Activated CD4-positive, alpha-beta T cell treated with anti-CD3 and anti-CD28 coated beads for 36 hours (primary cell): Measurements from ENCODE around the gene P3H2. TPM values are rescaled to one million over a fixed set of nuclear protein-coding genes. Genes with fewer than 3 reads are reported as not detected.
A peak's percentile ranks its signal among the peaks of the same experiment; 100 is the strongest.

ENCODE experiments used
- ATAC-seq: fragments of 200-7000 bp; cut with Tn5 transposase; one replicate; pipeline ENCODE4 v1.10.0; 2021; ENCODE audit warnings: mild to moderate bottlenecking, moderate library complexity
- CTCF ChIA-PET: fragments of 350-600 bp; sonication (Branson Sonifier 250); formaldehyde crosslinking; loops from one replicate; lab custom pipeline; 2021; ENCODE audit warnings: antibody characterized with exemption; lab: Charles Lee
- POLR2A ChIA-PET: fragments of 350-600 bp; sonication (Branson Sonifier 250); formaldehyde crosslinking; loops from one replicate; lab custom pipeline; 2021; ENCODE audit warnings: antibody characterized with exemption, inconsistent platforms; lab: Charles Lee
- DNase-seq: peaks from one replicate; pipeline ENCODE4 v3.0.0-alpha.2; 2020
- H3K27ac Mint-ChIP-seq: one replicate; pipeline ENCODE4 v1.8.0; 2021; ENCODE audit warnings: mixed read lengths
- H3K27me3 Mint-ChIP-seq: one replicate; pipeline ENCODE4 v1.8.0; 2021; ENCODE audit warnings: mixed read lengths
- H3K36me3 Mint-ChIP-seq: one replicate; pipeline ENCODE4 v1.8.0; 2021; ENCODE audit warnings: low read depth, mixed read lengths
- H3K4me1 Mint-ChIP-seq: one replicate; pipeline ENCODE4 v1.8.0; 2021; ENCODE audit warnings: mixed read lengths
- H3K4me3 Mint-ChIP-seq: one replicate; pipeline ENCODE4 v1.8.0; 2021; ENCODE audit warnings: mild to moderate bottlenecking, moderate library complexity, mixed read lengths
- H3K9me3 Mint-ChIP-seq: one replicate; pipeline ENCODE4 v1.8.0; 2021; ENCODE audit warnings: low read depth, mixed read lengths
- intact Hi-C, 2 experiments: fragments of 100-400 bp; cut with DNase I in 1 of 2; cut with micrococcal nuclease in 1 of 2; formaldehyde crosslinking; loops; one replicate each; pipeline versions ENCODE4 v1.14.2 to v1.15.1; 2022 to 2024; cut with DNase I, micrococcal nuclease
- total RNA-seq, 2 experiments: library from RNA; stranded (reverse); gene quantifications; one replicate each; pipeline ENCODE4 v1.2.3, GENCODE V29; 2021

The P3H2 gene
- total RNA-seq, 2 experiments from 2014 or later, result not detected

GRCh38 chr3:190122198-190122771 lies 1.6 kb upstream of the P3H2 start:
- Mint-ChIP-seq H3K4me1 (peaks cover 5% of the 10 kb centered on the region), H3K27ac (no peak overlapping the region), H3K4me3 (no peak overlapping the region), H3K9me3 (no peaks in the 10 kb centered on the region), H3K27me3 (peaks cover 46% of the 10 kb centered on the region), H3K36me3 (no peaks in the 10 kb centered on the region)
- ChIA-PET POLR2A (no interaction called here), CTCF (no interaction called here)
- DNase-seq (no peak), ATAC-seq (no peak)
- intact Hi-C loops, result no loop called here

DNA sequence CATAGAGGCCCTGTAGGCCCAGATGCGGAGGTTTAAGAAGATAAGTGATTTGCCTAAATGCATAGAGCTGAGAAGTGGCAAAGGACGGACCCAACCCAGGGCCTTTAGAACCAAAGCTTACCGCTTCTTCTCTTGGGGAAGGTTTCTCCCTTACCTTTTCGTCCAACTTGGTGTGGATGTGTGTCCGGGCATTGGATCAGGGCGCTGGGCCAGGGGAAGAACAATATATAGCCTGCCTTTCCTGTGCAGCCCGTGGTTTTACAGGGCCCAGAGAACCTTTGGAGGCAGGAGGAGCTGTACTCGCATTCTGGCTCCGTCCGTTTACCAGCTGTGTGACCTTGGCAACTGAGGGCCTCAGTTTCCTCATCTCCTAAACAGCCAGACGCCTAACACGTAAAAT lies 686 bp upstream of the P3H2 start:
- DNase-seq (no peak), ATAC-seq (no peak)
- Mint-ChIP-seq H3K36me3 (no peaks in the 10 kb centered on the region), H3K9me3 (no peaks in the 10 kb centered on the region), H3K4me1 (peaks cover 5% of the 10 kb centered on the region), H3K27me3 (peaks cover 49% of the 10 kb centered on the region), H3K27ac (no peak overlapping the region), H3K4me3 (no peak overlapping the region)
- CTCF ChIA-PET, result interaction anchor here (0.6 to 2.1 kb wide), 3 partner anchors 13 to 304 kb away, joined by 3 to 6 read pairs (median 4); no protein-coding TSS in a partner anchor
- intact Hi-C loops, result no loop called here
- POLR2A ChIA-PET, result no interaction called here

- H3K36me3 Mint-ChIP-seq, result no peaks in the 10 kb centered on the region
- no peaks in the 10 kb centered on the region for H3K9me3 Mint-ChIP-seq
- ATAC-seq (no peak), DNase-seq (no peak)
- CTCF ChIA-PET, result interaction anchor here (0.6 to 2.1 kb wide), 3 partner anchors 13 to 305 kb away, joined by 3 to 6 read pairs (median 4); no protein-coding TSS in a partner anchor
- peak overlapping the region; percentile 37 for H3K4me3 Mint-ChIP-seq
- peaks cover 5% of the 10 kb centered on the region for H3K4me1 Mint-ChIP-seq
- intact Hi-C loops, result no loop called here
- H3K27ac Mint-ChIP-seq, result no peak overlapping the region
- peaks cover 49% of the 10 kb centered on the region for H3K27me3 Mint-ChIP-seq
- POLR2A ChIA-PET, result no interaction called here
Measured at GRCh38 chr3:190121061-190121377, 322 bp upstream of the P3H2 start.

- peak overlapping the region; percentile 43 for H3K4me3 Mint-ChIP-seq
- ChIA-PET POLR2A (no interaction called here), CTCF (interaction anchor here (2.1 kb wide), 1 partner anchor 306 kb away, joined by 6 read pairs; no protein-coding TSS in a partner anchor)
- H3K27ac Mint-ChIP-seq, result no peak overlapping the region
- H3K9me3 Mint-ChIP-seq, result no peaks in the 10 kb centered on the region
- intact Hi-C loops, result no loop called here
- ATAC-seq, result peak; percentile 34
- peaks cover 54% of the 10 kb centered on the region for H3K27me3 Mint-ChIP-seq
- no peaks in the 10 kb centered on the region for H3K36me3 Mint-ChIP-seq
- DNase-seq, result no peak
- peaks cover 5% of the 10 kb centered on the region for H3K4me1 Mint-ChIP-seq
Measured at GRCh38 chr3:190119461-190120268, 1.0 kb downstream of the P3H2 start.

DNA sequence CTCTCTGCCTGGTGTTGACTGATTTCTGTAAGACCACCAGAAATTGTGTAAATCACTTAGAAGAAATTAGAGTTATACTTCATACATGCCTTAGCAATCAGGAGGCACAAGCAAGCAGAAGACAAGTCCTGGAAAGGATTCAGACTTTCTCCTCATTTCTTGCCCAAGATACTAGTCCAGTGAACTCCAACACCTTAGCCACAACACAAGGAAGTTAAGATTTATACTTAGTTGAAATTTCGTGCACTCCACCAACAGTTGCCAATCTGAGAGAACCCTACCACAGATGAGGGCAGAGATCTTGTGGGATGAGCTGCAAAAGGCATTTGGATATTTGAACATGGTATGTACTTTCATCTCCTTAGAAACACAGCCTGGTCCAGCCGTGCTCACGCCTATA lies 2.3 kb downstream of the P3H2 start:
- Mint-ChIP-seq H3K9me3 (no peaks in the 10 kb centered on the region), H3K4me1 (peaks cover 5% of the 10 kb centered on the region), H3K27ac (no peak overlapping the region), H3K27me3 (peaks cover 52% of the 10 kb centered on the region), H3K4me3 (no peak overlapping the region), H3K36me3 (no peaks in the 10 kb centered on the region)
- ChIA-PET CTCF (interaction anchor here (1.0 kb wide), 1 partner anchor 18 kb away, joined by 3 read pairs; no protein-coding TSS in a partner anchor), POLR2A (no interaction called here)
- DNase-seq, result no peak
- ATAC-seq, result no peak
- intact Hi-C loops, result no loop called here

DNA sequence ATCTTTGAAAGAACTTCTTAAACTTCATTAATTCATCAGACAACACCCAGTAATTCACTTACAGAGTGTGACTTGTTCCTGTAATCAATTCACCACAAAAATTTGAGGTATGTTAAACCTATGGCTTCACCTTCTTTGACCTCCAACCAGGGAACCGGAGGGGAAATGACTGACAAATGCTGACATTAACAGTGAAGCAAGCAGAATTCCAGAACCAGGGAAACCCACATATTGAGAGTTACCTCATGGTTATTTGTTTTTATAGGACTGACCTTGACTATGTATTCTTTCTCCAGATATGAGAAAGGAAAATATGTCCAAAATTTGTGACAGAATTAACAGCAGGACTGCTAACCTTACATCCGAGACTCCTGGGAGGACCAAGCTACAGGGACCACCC lies 2.7 kb downstream of the P3H2 start:
- POLR2A ChIA-PET, result no interaction called here
- Mint-ChIP-seq H3K27ac (no peak overlapping the region), H3K9me3 (no peaks in the 10 kb centered on the region), H3K4me3 (no peak overlapping the region), H3K27me3 (peaks cover 51% of the 10 kb centered on the region), H3K4me1 (peaks cover 5% of the 10 kb centered on the region), H3K36me3 (no peaks in the 10 kb centered on the region)
- ATAC-seq (no peak), DNase-seq (no peak)
- CTCF ChIA-PET, result interaction anchor here (1.0 kb wide), 1 partner anchor 18 kb away, joined by 3 read pairs; no protein-coding TSS in a partner anchor
- intact Hi-C loops, result no loop called here

DNA sequence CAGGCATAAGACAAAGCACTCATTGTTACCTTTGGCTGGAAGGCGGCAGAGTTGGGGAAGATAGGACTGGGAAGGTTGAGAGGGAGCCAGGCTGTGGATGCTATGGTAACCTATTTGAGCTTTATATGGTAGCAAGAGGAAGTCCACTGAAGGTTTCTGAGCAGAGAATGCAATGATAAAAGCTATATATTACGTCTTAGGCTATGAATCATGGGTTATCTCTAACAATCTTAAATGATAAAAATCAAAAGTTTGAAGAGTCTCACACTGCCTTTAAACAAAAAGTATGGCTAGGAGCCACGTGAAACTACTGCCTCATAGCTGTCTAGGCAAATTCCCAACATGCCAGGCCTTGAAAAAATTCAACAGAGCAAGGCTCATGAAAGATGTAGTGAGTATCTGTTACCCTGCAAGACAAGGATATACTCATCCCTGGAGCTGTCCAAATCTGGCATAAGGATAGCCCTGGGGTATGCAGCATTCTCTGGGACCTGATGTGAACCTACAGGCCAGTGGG lies 4.1 kb downstream of the P3H2 start:
- H3K9me3 Mint-ChIP-seq, result no peaks in the 10 kb centered on the region
- intact Hi-C loops, result no loop called here
- POLR2A ChIA-PET, result no interaction called here
- no peak overlapping the region for H3K27ac Mint-ChIP-seq
- H3K4me3 Mint-ChIP-seq, result no peak overlapping the region
- no peaks in the 10 kb centered on the region for H3K36me3 Mint-ChIP-seq
- peaks cover 54% of the 10 kb centered on the region for H3K27me3 Mint-ChIP-seq
- CTCF ChIA-PET, result interaction anchor here (1.1 to 1.4 kb wide), 3 partner anchors 10 to 156 kb away, joined by 3 to 4 read pairs (median 3); no protein-coding TSS in a partner anchor
- ATAC-seq, result no peak
- DNase-seq, result no peak
- peaks cover 5% of the 10 kb centered on the region for H3K4me1 Mint-ChIP-seq

- intact Hi-C loops, result no loop called here
- POLR2A ChIA-PET, result no interaction called here
- Mint-ChIP-seq H3K27ac (no peak overlapping the region), H3K4me1 (no peaks in the 10 kb centered on the region), H3K9me3 (no peaks in the 10 kb centered on the region), H3K27me3 (peaks cover 37% of the 10 kb centered on the region), H3K4me3 (no peak overlapping the region), H3K36me3 (no peaks in the 10 kb centered on the region)
- CTCF ChIA-PET, result interaction anchor here (0.7 to 1.0 kb wide), 2 partner anchors 13 to 200 kb away, joined by 3 read pairs; no protein-coding TSS in a partner anchor
- ATAC-seq (no peak), DNase-seq (no peak)
Measured at GRCh38 chr3:190110826-190111225, 9.9 kb downstream of the P3H2 start.

DNA sequence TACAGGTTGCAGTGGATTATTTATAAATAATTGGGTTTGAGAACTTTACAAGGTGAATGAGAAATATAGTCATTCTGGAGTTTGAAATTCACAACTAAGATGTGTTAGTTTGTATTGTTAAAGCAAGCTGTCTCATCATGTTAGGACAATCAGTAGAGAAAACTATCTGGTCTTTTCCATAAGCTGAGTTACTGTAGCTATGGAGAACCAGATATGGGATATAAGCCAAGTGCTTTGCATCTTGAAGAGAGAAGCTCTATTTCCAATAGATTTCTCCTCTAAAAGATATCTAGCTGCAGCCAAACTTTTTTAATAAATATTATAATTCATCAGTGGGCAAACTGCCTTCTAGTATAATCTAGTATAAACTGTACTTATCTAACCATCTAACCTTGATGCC lies 11.3 kb downstream of the P3H2 start:
- CTCF ChIA-PET, result interaction anchor here (0.7 to 1.3 kb wide), 3 partner anchors 8 to 17 kb away, joined by 3 read pairs; no protein-coding TSS in a partner anchor
- H3K27me3 Mint-ChIP-seq, result peaks cover 33% of the 10 kb centered on the region

GRCh38 chr3:190108804-190109203 lies 11.9 kb downstream of the P3H2 start:
- Mint-ChIP-seq H3K27ac (no peak overlapping the region), H3K4me1 (no peaks in the 10 kb centered on the region), H3K4me3 (no peak overlapping the region), H3K9me3 (no peaks in the 10 kb centered on the region), H3K27me3 (peaks cover 35% of the 10 kb centered on the region), H3K36me3 (no peaks in the 10 kb centered on the region)
- POLR2A ChIA-PET, result no interaction called here
- DNase-seq (no peak), ATAC-seq (no peak)
- CTCF ChIA-PET, result interaction anchor here (0.7 to 1.3 kb wide), 3 partner anchors 7 to 676 kb away, joined by 3 read pairs; no protein-coding TSS in a partner anchor
- intact Hi-C loops, result no loop called here

More for the DNA sequence above, 11.3 kb downstream of the P3H2 start:
- Mint-ChIP-seq H3K9me3 (no peaks in the 10 kb centered on the region), H3K4me3 (no peak overlapping the region), H3K36me3 (no peaks in the 10 kb centered on the region), H3K27ac (no peak overlapping the region), H3K4me1 (no peaks in the 10 kb centered on the region)
- intact Hi-C loops, result no loop called here
- DNase-seq, result no peak
- ATAC-seq, result no peak
- POLR2A ChIA-PET, result no interaction called here

DNA sequence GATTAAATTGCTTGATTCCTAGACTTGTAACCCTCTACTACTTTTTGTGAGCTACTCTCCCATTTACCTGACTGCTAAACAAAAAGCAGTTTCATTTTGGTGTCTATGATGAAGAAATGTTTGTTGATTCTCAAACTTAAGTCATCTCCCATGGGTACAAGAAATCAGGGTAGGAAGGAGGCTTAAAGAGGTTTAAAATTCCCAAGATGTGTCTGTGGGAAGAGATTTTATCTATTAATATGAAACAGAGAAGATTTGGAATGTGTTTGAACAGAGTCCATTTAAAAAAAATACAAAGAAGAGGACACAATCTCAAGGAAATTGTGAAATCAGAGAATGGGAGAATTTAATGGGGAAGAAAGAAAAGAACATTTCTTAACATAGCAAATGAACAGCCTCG lies 14.8 kb downstream of the P3H2 start:
- H3K4me1 Mint-ChIP-seq, result peaks cover 7% of the 10 kb centered on the region
- intact Hi-C loops, result no loop called here
- H3K27ac Mint-ChIP-seq, result no peak overlapping the region
- H3K9me3 Mint-ChIP-seq, result no peaks in the 10 kb centered on the region
- no peaks in the 10 kb centered on the region for H3K36me3 Mint-ChIP-seq
- DNase-seq (no peak), ATAC-seq (no peak)
- CTCF ChIA-PET, result interaction anchor here (0.6 kb wide), 1 partner anchor 13 kb away, joined by 3 read pairs; no protein-coding TSS in a partner anchor
- POLR2A ChIA-PET, result no interaction called here
- no peak overlapping the region for H3K4me3 Mint-ChIP-seq
- peaks cover 24% of the 10 kb centered on the region for H3K27me3 Mint-ChIP-seq
